SK-N-SH treated with all-trans-retinoic acid at 6 μM for 48 hours (cell line): ENCODE results near the gene ENOPH1.

Experiments
- ARNTL ChIP-seq: fragments of 450-650 bp; formaldehyde crosslinking; IDR thresholded peaks from 2 replicates; pipeline ENCODE4 v1.5.0; 2020; ENCODE audit warnings: low read depth, mild to moderate bottlenecking, moderate library complexity, borderline replicate concordance
- GLIS3 ChIP-seq: fragments of 250-450 bp; sonication (Bioruptor Pico); IDR thresholded peaks from 2 replicates; pipeline ENCODE4 v1.5.0; 2020; ENCODE audit warnings: mild to moderate bottlenecking, moderate library complexity
- PATZ1 ChIP-seq: fragments of 250-450 bp; sonication (Bioruptor Pico); IDR thresholded peaks from 2 replicates; pipeline ENCODE4 v1.8.0; 2020; ENCODE audit warnings: mild to moderate bottlenecking, moderate library complexity, borderline replicate concordance
- PPARA ChIP-seq: fragments of 250-450 bp; sonication (Bioruptor Pico); IDR thresholded peaks from 2 replicates; pipeline ENCODE4 v1.5.0; 2020; ENCODE audit warnings: mild to moderate bottlenecking, borderline replicate concordance
- ZC3H10 ChIP-seq: fragments of 250-450 bp; sonication (Bioruptor Pico); IDR thresholded peaks from 2 replicates; pipeline ENCODE4 v1.5.1; 2021; ENCODE audit warnings: mild to moderate bottlenecking, moderate library complexity
- ZNF70 ChIP-seq: fragments of 450-650 bp; formaldehyde crosslinking; IDR thresholded peaks from 2 replicates; pipeline ENCODE4 v1.5.0; 2020; ENCODE audit warnings: mild to moderate bottlenecking, moderate library complexity

- TF ChIP-seq ZNF70 (CRISPR knock-in tag) (no peak), GLIS3 (CRISPR knock-in tag) (no peak), ZC3H10 (CRISPR knock-in tag) (no peak), PATZ1 (CRISPR knock-in tag) (no peak), ARNTL (CRISPR knock-in tag) (no peak), PPARA (CRISPR knock-in tag) (no peak)
These were observed 28.3 kb downstream of the ENOPH1 start for GRCh38 chr4:82458729-82459128.
